Anterior cingulate cortex (tissue), 58 donors: ENCODE results near the gene SDK1.

Source experiments
- DNase-seq, 58 donors: peaks; one replicate each; lab custom pipeline; 2025; lab: John Stamatoyannopoulos, UW

SDK1 gene

GRCh38 chr7:4151524-4151923 lies 850.5 kb downstream of the SDK1 start:
- DNase-seq, result no peak

- DNase-seq, result no peak
Measured at GRCh38 chr7:4151926-4152549, 851.0 kb downstream of the SDK1 start.

GRCh38 chr7:4154882-4155535 lies 854.0 kb downstream of the SDK1 start:
- DNase-seq, result no peak

- no peak for DNase-seq
Measured at GRCh38 chr7:4156190-4156589, 855.1 kb downstream of the SDK1 start.

GRCh38 chr7:4157651-4158050 lies 856.6 kb downstream of the SDK1 start:
- DNase-seq, result peak in 5 of 58 donors; percentile 3 to 22 (median 7)

- DNase-seq, result no peak
Measured at GRCh38 chr7:4158441-4159153, 857.5 kb downstream of the SDK1 start.

- DNase-seq, result no peak
Measured at GRCh38 chr7:4159154-4159501, 858.1 kb downstream of the SDK1 start.

- no peak for DNase-seq
Measured at GRCh38 chr7:4159761-4160554, 858.9 kb downstream of the SDK1 start.

GRCh38 chr7:4162884-4163564 lies 862.0 kb downstream of the SDK1 start:
- DNase-seq, result no peak

GRCh38 chr7:4163565-4164203 lies 862.6 kb downstream of the SDK1 start:
- DNase-seq, result peak in 6 of 58 donors; percentile 6 to 24 (median 14)

- DNase-seq, result no peak
Measured at GRCh38 chr7:4164556-4164955, 863.5 kb downstream of the SDK1 start.

GRCh38 chr7:4166340-4166739 lies 865.3 kb downstream of the SDK1 start:
- no peak for DNase-seq

- no peak for DNase-seq
Measured at GRCh38 chr7:4166807-4167206, 865.8 kb downstream of the SDK1 start.

- DNase-seq, result no peak
Measured at GRCh38 chr7:4167385-4167910, 866.4 kb downstream of the SDK1 start.

- no peak for DNase-seq
Measured at GRCh38 chr7:4168041-4168440, 867.0 kb downstream of the SDK1 start.

- DNase-seq, result no peak
Measured at GRCh38 chr7:4168541-4168940, 867.5 kb downstream of the SDK1 start.

- no peak for DNase-seq
Measured at GRCh38 chr7:4169455-4169854, 868.4 kb downstream of the SDK1 start.

GRCh38 chr7:4170997-4171786 lies 870.1 kb downstream of the SDK1 start:
- DNase-seq, result no peak

GRCh38 chr7:4172883-4173282 lies 871.8 kb downstream of the SDK1 start:
- DNase-seq, result no peak
